GM12878 (cell line): ENCODE data around the gene COL23A1.

Experiments
- ESRRA ChIP-seq: IDR thresholded peaks from 2 replicates; pipeline ENCODE4 v1.6.1; 2012; ENCODE audit warnings: mild to moderate bottlenecking, low read length, improper control_type of control experiment
- POLR2A ChIP-seq: IDR thresholded peaks from 2 replicates; pipeline ENCODE4 v1.6.1; 2011; ENCODE audit warnings: low read depth, mild to moderate bottlenecking, low read length

DNA sequence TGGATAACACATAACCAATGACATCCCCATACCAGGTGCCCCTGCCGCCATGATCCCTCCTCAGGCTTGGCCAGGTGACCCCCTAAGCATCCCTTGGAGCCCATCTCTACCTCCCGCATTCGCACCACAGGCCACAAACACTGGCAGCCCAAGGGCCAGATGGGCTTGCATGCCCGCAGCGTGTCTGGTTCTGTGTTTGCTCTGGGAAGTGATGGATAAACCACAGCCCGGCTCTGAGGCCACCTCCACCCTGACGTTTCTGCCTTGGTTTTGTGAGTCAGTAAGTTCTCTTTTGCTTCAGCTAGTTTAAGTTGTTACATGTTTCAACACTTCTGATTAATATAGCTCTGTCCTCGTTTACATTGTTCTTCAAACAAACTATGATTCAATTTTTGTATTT lies 185.2 kb downstream of the COL23A1 start:
- TF ChIP-seq ESRRA (no peak), POLR2A (no peak)
